Neural cell (in vitro differentiated cells): Measurements from ENCODE around the gene AK8.

ENCODE experiments used
- CTCF ChIP-seq: fragments of 450-650 bp; IDR thresholded peaks from 2 replicates; pipeline ENCODE4 v1.5.1; 2014; ENCODE audit warnings: antibody characterized with exemption, mild to moderate bottlenecking, moderate library complexity; ENCODE audit not compliant: poor library complexity, severe bottlenecking
- EP300 ChIP-seq: fragments of 450-650 bp; conservative IDR thresholded peaks from 2 replicates; pipeline ENCODE4 v1.6.1; 2014; ENCODE audit warnings: antibody characterized with exemption, mild to moderate bottlenecking, moderate library complexity; ENCODE audit not compliant: poor library complexity, severe bottlenecking
- POLR2AphosphoS5 ChIP-seq: IDR thresholded peaks from 2 replicates; pipeline ENCODE4 v1.6.1; 2012
- SMC3 ChIP-seq: fragments of 450-650 bp; conservative IDR thresholded peaks from 2 replicates; pipeline ENCODE4 v1.6.1; 2014; ENCODE audit warnings: antibody characterized with exemption, mild to moderate bottlenecking, moderate library complexity; ENCODE audit not compliant: poor library complexity
- TAF1 ChIP-seq: IDR thresholded peaks from 2 replicates; pipeline ENCODE4 v1.6.1; 2012; ENCODE audit warnings: low read depth

DNA sequence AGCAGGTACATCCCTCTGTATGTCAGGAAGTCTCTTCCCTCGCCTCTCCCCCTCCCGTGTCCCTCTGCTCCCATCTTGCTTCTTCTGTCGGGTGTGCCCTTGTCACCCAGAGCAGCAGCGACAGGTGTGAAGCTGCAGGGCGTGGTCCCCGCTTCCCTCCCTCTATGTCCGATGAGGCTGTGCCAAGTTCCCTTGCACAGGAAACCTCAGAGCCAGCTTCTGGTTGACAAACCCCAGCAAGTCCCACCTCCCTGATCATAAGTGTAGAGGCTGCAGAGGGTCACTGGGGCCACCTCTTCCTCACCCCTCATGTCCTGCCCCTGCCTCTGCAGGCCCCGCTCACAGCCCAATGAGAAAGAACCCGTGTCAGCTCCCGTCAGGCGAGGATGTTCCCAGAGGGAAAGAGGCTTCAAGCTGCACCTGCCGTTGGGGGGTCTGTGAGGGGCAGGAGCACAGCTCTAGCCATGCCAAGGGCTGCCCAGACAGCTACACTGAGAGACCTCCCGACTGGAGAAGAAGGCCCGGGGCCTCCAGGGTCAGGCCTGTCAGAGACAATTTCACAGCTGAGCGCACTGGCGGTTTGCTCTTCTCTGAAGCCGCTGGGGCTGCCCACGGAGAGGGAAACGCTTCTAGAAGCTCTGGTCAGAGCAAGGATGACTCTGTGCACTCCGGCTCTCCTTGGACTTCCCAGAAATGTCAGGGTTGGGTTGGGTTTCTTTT lies 73.3 kb downstream of the AK8 start:
- TF ChIP-seq CTCF (no peak), TAF1 (no peak), SMC3 (no peak), POLR2AphosphoS5 (no peak), EP300 (no peak)
